VCaP (cell line): Measurements from ENCODE around the gene PHACTR2.

Experiments
- H3K27ac ChIP-seq: fragments of 450-650 bp; 2 replicates; pipeline ENCODE4 v1.5.1; 2017
- CTCF ChIP-seq: fragments of 450-650 bp; conservative IDR thresholded peaks from 2 replicates; pipeline ENCODE4 v1.5.1; 2017; ENCODE audit warnings: mild to moderate bottlenecking, moderate library complexity

The PHACTR2 gene

GRCh38 chr6:143689852-143690251 lies 12.1 kb downstream of the PHACTR2 start:
- TF ChIP-seq CTCF: no peak
- H3K27ac ChIP-seq: no peak overlapping the region

GRCh38 chr6:143691155-143691554 lies 13.4 kb downstream of the PHACTR2 start:
- no peak for TF ChIP-seq CTCF

DNA sequence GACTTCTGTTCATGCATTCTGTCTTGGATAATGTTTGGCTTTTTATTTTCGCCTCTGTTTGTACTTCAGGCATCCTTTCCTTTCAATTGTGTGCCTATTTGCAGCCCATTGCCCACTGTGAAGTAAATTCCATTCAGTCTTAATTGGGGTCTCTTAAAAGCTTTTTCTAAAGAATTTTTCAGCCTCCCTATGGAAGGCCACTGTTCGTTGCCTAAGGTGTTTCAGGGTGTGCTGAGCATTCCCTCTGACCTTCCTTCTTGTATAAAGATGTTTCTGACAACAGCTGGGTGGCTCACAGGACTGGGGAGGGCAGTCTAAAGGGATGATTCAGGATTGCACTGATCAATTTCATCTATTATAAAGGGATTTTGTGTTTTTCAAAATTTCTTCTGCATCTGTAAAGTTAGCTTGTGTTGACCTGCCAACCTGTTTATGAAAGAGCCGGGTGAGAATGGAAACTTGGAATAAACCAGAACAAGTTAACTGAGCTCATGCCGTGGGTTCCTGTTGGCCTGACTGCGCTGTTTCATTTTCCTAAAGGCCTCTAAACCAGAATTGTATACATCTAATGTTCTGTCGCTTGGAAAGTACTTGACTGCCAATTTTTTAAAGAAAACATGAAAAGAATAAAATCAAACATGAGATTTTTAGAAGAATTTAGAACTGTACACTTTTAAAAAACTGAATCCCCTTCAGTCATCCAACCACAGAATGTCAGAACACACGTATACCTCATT lies 14.3 kb downstream of the PHACTR2 start:
- peak overlapping the region; percentile 17; the same call in 1 of the 2 replicates for H3K27ac ChIP-seq

More at GRCh38 chr6:143691155-143691554, 13.4 kb downstream of the PHACTR2 start:
- H3K27ac ChIP-seq: peak overlapping the region; percentile 17; the same call in 1 of the 2 replicates

DNA sequence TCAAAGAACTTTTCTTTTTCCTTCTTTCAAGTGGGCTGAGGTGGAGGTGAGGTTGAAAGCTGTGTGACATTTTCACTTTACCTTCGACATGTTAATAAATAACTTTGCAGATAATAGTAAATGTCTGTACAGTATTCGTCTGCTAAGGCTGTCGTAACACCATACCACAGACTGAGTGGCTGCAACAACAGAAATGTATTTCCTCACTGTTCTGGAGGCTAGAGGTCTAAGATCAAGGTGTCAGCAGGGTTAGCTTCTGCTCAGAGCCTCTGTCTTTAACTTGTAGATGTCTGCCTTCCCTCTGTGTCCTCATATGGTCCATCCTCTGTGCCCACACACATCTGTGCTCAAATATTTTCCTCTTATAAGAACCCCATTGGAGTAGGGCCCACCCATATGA lies 14.9 kb downstream of the PHACTR2 start:
- no peak for TF ChIP-seq CTCF
- no peak overlapping the region for H3K27ac ChIP-seq

More for the DNA sequence above, 14.3 kb downstream of the PHACTR2 start:
- no peak for TF ChIP-seq CTCF

- no peak for TF ChIP-seq CTCF
- no peak overlapping the region for H3K27ac ChIP-seq
Measured at GRCh38 chr6:143694013-143694412, 16.2 kb downstream of the PHACTR2 start.

GRCh38 chr6:143694560-143694959 lies 16.8 kb downstream of the PHACTR2 start:
- TF ChIP-seq CTCF: no peak
- H3K27ac ChIP-seq: no peak overlapping the region

- H3K27ac ChIP-seq: no peak overlapping the region
- no peak for TF ChIP-seq CTCF
Measured at GRCh38 chr6:143695130-143695968, 17.6 kb downstream of the PHACTR2 start.
